GM10248 (cell line): Measurements from ENCODE around the gene PKD1L1.

Experiments
- CTCF ChIA-PET: fragments of 300-600 bp; sonication (Branson Sonifier 250); formaldehyde crosslinking; extraction: SDS; loops from one replicate; lab custom pipeline; 2021; ENCODE audit warnings: antibody characterized with exemption; lab: Yijun Ruan, JAX
- POLR2A ChIA-PET: fragments of 350-650 bp; sonication (Branson Sonifier 250); formaldehyde crosslinking; extraction: SDS; loops from one replicate; lab custom pipeline; 2020; ENCODE audit warnings: antibody characterized with exemption; lab: Yijun Ruan, JAX
- DNase-seq: peaks from one replicate; pipeline ENCODE4 v3.0.0; 2012; ENCODE audit errors: extremely low spot score
- TF ChIP-seq, protein P1 (sequence below): IDR thresholded peaks from 2 replicates; pipeline ENCODE4 v1.5.1; 2012; ENCODE audit warnings: mild to moderate bottlenecking, low read depth; ENCODE audit errors: extremely low read depth, missing control alignments, control extremely low read depth

PKD1L1 gene

DNA sequence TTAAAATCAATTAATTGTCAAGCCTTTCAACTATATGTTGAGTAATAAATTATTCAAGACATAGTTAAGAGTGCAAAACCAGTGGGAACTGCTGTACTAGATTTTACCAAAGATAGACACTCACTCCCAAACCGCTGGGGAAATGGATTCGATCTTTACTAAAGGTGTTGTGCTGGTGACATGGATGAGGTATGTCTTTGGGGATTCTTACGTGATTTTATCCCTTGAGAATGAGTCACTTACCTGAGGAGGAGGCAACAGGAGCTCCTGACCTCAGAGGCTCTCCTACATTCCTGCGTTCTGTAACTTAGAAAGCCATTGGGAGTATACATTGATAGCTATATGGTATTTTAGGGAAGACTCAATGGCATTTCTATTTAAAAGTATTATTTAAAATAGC is 165.5 kb downstream of the PKD1L1 start:
- POLR2A ChIA-PET, result no interaction called here
- TF ChIP-seq, protein P1, sequence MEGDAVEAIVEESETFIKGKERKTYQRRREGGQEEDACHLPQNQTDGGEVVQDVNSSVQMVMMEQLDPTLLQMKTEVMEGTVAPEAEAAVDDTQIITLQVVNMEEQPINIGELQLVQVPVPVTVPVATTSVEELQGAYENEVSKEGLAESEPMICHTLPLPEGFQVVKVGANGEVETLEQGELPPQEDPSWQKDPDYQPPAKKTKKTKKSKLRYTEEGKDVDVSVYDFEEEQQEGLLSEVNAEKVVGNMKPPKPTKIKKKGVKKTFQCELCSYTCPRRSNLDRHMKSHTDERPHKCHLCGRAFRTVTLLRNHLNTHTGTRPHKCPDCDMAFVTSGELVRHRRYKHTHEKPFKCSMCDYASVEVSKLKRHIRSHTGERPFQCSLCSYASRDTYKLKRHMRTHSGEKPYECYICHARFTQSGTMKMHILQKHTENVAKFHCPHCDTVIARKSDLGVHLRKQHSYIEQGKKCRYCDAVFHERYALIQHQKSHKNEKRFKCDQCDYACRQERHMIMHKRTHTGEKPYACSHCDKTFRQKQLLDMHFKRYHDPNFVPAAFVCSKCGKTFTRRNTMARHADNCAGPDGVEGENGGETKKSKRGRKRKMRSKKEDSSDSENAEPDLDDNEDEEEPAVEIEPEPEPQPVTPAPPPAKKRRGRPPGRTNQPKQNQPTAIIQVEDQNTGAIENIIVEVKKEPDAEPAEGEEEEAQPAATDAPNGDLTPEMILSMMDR, result no peak
- CTCF ChIA-PET, result interaction anchor here (1.1 kb wide), 1 partner anchor 37 kb away, joined by 3 read pairs; no protein-coding TSS in a partner anchor
- DNase-seq, result no peak

DNA sequence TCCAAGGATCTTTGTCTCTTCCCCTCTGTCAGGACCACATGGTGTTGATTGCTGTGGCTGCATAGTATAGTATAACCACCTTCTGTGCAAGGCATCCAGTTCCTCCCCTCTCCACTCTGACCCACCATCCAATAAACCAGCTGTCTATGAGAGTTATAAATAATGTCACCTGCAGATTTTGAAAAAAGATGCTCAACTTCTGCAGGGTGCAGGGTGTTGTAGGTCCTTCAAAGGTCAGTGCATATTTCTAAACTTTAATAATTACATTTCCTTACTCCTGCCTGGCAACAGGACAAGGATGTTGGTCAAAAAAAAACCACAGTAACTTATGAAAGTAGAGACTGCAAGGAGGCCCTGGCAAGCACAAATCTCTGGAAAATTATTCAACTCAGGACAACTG is 166.2 kb downstream of the PKD1L1 start:
- DNase-seq, result no peak
- CTCF ChIA-PET, result no interaction called here
- POLR2A ChIA-PET, result no interaction called here
- TF ChIP-seq, protein P1, result no peak

DNA sequence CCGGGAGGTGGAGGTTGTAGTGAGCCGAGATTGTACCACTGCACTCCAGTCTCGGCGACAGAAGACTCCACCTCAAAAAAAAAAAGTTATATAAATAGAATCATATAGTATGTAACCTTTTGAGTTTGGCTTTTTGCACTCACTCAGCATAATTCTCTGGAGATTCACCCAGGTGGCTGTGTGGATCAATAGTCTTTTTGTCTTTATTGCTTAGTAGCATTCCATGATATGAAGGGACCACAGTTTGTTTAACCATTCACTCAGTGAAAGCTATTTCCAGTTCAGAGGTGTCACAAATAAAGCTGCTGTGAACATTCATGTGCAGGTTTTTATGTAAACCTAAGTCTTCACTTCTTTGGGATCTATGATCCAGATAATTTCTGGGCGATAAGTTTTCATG is 167.7 kb downstream of the PKD1L1 start:
- DNase-seq, result no peak
- CTCF ChIA-PET, result no interaction called here
- POLR2A ChIA-PET, result no interaction called here
- TF ChIP-seq, protein P1, result no peak

DNA sequence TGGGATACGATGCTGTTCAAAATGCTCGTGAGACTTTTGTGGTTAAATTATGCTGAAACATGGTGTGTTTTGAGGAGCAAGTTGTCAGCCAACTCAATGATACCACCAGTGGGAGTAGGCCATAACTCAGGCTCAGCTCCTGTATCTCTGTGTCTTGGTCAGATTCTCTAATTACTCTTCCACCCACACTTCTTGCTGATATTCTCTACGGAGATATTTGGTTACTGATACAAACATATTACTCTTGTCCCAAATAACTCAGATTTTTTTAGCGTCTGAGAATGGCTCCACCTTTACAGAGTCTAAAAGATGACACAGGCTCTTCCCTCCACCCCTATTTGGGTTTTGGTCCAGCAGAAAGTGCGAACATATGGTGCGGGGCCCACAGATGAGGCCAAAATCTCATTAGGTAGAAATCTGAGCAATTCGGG is 168.9 kb downstream of the PKD1L1 start:
- DNase-seq, result no peak
- TF ChIP-seq, protein P1, result no peak
- POLR2A ChIA-PET, result no interaction called here
- CTCF ChIA-PET, result no interaction called here

DNA sequence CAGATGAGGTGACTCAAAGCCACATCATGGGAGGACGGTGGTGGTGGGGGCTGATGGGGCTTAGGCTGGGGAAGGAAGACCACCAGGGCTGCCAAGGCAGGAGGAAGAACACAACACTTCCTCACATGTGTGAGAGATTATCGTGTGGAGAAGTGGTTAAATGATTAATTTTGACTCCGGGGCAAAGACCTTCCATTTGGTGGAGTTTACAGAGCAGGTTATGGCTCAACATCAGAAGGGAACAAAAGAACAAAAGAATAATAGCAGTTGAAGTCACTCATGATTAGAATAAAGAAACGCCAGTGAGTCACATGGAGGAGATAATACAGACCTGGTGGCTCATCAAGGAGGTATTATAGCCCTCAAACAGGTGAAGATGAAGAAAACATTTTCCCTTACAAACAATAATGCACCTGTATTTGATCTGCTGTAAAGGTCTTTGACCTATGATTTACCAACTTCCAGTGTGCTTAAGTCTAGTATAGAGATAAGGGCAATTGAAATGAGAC is 170.1 kb downstream of the PKD1L1 start:
- ChIA-PET CTCF (no interaction called here), POLR2A (no interaction called here)
- TF ChIP-seq, protein P1, result no peak
- DNase-seq, result no peak

DNA sequence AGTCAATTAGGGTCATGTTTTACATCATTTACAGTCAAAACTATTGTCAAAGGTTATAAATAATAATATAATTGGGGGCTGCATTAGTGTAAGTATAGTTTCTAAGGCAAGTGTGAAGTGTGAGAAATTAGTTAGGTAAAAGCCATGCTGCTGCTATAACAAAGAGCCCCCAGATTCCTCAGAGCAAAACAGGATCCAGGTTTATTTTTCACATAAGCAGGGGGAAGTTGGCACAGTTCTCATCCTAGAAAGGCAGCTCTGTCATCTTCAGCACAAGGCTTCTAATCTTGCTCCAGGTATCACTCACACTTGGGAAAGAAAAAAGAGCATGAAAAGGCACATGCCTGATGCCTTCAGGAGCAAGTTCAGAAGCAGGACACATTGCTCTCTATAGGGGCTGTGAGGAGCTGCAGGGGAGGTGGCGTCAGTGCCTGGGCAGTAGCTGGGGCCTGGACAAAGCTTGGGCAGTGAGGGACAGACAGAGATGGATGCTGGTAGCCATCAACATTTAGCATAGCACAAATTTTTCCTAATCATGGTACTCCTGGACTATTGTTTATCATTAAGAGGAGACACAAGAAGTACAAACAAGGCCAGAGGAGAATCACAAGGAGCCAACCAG is 170.6 kb downstream of the PKD1L1 start:
- CTCF ChIA-PET, result no interaction called here
- DNase-seq, result no peak
- POLR2A ChIA-PET, result no interaction called here
- TF ChIP-seq, protein P1, result no peak

DNA sequence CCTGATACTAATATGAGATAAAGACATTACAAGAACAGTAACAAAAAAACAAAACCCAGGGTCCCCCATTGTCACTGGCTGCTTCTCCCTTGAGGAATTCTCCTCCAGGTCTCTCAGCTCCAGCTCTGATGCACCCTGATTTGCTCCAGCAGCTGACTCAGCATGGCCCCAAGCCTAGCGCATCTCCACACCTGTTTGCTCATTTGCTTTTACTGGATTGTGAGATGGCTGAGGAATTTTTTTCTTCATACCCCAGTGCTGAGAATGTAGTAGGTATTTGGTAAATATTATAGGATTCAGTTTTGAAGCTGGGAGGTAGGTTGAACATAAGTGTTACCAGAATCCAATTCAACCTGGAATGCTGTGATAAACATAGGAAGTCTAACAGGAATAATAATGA is 171.9 kb downstream of the PKD1L1 start:
- ChIA-PET POLR2A (no interaction called here), CTCF (interaction anchor here (1.7 kb wide), 1 partner anchor 10 kb away, joined by 6 read pairs; no protein-coding TSS in a partner anchor)
- TF ChIP-seq, protein P1, result no peak
- DNase-seq, result no peak
